Osteoblast (primary cell): ENCODE data around the gene CRB2. TPM values are rescaled to one million over a fixed set of nuclear protein-coding genes. Genes with fewer than 3 reads are reported as not detected.

ENCODE experiments used
- DNase-seq: peaks from one replicate; pipeline ENCODE4 v3.0.0; 2011; ENCODE audit warnings: low spot score, mixed read lengths; ENCODE audit not compliant: insufficient read length; ENCODE audit errors: missing footprints
- H2AFZ ChIP-seq: 2 replicates; pipeline ENCODE4 v1.6.0; 2011; ENCODE audit warnings: mild to moderate bottlenecking, low read length
- H3K27ac ChIP-seq: 2 replicates; pipeline ENCODE4 v1.5.1; 2011; ENCODE audit warnings: mild to moderate bottlenecking, low read depth, low read length, moderate library complexity
- H3K27me3 ChIP-seq: 2 replicates; pipeline ENCODE4 v1.6.0; 2012; ENCODE audit warnings: mild to moderate bottlenecking, control low read depth, inconsistent platforms, low read length, moderate library complexity; ENCODE audit not compliant: insufficient read depth
- H3K36me3 ChIP-seq: 2 replicates; pipeline ENCODE4 v1.5.1; 2011; ENCODE audit warnings: mild to moderate bottlenecking, low read length, control low read depth, moderate library complexity; ENCODE audit not compliant: insufficient read depth
- H3K4me1 ChIP-seq: 2 replicates; pipeline ENCODE4 v1.5.1; 2011; ENCODE audit warnings: mild to moderate bottlenecking, low read length, control low read depth, moderate library complexity; ENCODE audit not compliant: insufficient read depth
- H3K4me2 ChIP-seq: 2 replicates; pipeline ENCODE4 v1.6.0; 2011; ENCODE audit warnings: mild to moderate bottlenecking, low read length; ENCODE audit not compliant: insufficient read depth
- H3K4me3 ChIP-seq: fragments of 200-600 bp; sonication (generic); 3 replicates; pipeline ENCODE4 v1.5.1; 2012; ENCODE audit warnings: mild to moderate bottlenecking, low read length, inconsistent platforms; ENCODE audit not compliant: insufficient read depth
- H3K79me2 ChIP-seq: 2 replicates; pipeline ENCODE4 v1.6.0; 2012; ENCODE audit warnings: mild to moderate bottlenecking, low read length, control low read depth, inconsistent platforms; ENCODE audit not compliant: insufficient read depth
- H3K9me3 ChIP-seq: 2 replicates; pipeline ENCODE4 v1.5.1; 2011; ENCODE audit warnings: low read depth, low read length, control low read depth
- H4K20me1 ChIP-seq: 2 replicates; pipeline ENCODE4 v1.6.0; 2012; ENCODE audit warnings: mild to moderate bottlenecking, low read length, control low read depth; ENCODE audit not compliant: insufficient read depth
- CTCF ChIP-seq: IDR thresholded peaks from 2 replicates; pipeline ENCODE4 v1.5.1; 2011; ENCODE audit warnings: mild to moderate bottlenecking, low read depth, low read length, moderate library complexity; ENCODE audit errors: extremely low read depth
- total RNA-seq: library from RNA; depleted of rRNA; stranded (reverse); fragments of >200 nt; gene quantifications from 2 replicates; pipeline ENCODE4 v1.2.3, GENCODE V29; 2012

Gene CRB2
- total RNA-seq, 1 donor = not detected

DNA sequence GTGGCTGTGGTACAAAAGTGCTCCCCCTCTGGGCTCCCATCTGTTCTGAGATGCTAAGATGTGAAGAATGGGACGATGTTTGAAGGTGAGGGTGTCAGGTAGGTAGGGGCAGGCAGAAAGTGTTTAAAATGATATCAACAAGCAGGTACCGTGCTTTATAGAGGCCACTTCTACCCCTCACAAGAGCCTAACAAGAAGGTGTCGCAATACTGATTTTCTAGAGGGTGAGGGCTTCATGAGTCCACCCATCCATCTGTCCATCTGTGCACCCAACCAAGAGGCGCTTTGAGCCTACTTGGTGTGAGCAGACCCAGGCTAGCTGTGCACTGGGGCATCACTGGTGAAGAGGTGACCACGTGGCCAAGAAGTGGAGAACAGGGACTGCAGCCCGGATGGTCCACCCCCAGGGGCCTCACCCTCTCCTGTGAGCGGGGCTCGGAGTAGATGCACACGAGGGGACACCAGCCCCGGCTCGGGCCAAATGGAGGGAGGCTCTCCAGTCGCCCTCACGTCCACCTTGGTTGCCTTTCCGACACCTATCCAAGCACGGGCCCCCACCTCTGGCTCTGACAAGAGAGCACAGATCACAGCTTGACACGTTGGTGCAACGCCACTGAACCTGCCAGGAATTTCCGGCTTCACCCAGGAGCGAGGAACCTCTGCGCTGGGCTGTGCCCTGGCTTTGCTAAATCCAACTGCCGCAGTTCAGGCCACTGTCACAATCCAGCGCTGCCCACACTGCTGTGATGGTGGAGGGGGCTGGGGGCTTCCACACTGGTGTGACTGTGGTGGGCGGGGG is 34.5 kb downstream of the CRB2 start:
- Histone ChIP-seq H3K4me2 (no peak overlapping the region), H2AFZ (no peak overlapping the region), H3K79me2 (no peaks in the 10 kb centered on the region), H3K27ac (no peak overlapping the region), H3K4me3 (no peak overlapping the region), H3K27me3 (peaks cover 2% of the 10 kb centered on the region), H3K4me1 (no peaks in the 10 kb centered on the region), H4K20me1 (no peaks in the 10 kb centered on the region), H3K9me3 (no peaks in the 10 kb centered on the region), H3K36me3 (no peaks in the 10 kb centered on the region)
- DNase-seq = peak; percentile 37
- TF ChIP-seq CTCF = no peak

- peaks cover 2% of the 10 kb centered on the region for H3K27me3 ChIP-seq
- H3K36me3 ChIP-seq = no peaks in the 10 kb centered on the region
- DNase-seq = peak; percentile 78
- H3K9me3 ChIP-seq = no peaks in the 10 kb centered on the region
- no peak overlapping the region for H2AFZ ChIP-seq
- TF ChIP-seq CTCF = no peak
- no peaks in the 10 kb centered on the region for H3K4me1 ChIP-seq
- H3K4me3 ChIP-seq = no peak overlapping the region
- H3K4me2 ChIP-seq = no peak overlapping the region
- no peak overlapping the region for H3K27ac ChIP-seq
- H4K20me1 ChIP-seq = no peaks in the 10 kb centered on the region
- H3K79me2 ChIP-seq = no peaks in the 10 kb centered on the region
Measured at GRCh38 chr9:123391233-123391632, 35.2 kb downstream of the CRB2 start.

DNA sequence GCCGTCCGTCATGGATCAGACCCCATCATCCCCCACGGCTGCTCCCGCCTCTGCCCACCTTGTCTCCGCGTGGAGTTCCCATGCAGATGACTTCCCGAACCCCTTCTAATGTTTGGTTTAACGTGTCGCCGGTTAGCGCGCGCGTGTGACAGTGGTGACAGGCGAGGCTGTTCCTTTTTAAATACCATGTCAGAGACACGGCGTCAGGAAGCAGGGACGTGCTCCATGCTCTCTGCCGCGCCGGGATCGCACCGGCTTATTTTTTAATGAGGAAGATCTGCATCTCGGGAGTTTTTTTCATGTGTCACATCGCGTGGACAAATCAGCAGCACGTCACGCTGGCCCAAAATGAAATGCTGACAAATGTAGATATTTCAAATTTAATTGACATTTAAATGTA is 35.9 kb downstream of the CRB2 start:
- Histone ChIP-seq H3K36me3 (no peaks in the 10 kb centered on the region), H3K9me3 (no peaks in the 10 kb centered on the region)
- no peak for TF ChIP-seq CTCF

DNA sequence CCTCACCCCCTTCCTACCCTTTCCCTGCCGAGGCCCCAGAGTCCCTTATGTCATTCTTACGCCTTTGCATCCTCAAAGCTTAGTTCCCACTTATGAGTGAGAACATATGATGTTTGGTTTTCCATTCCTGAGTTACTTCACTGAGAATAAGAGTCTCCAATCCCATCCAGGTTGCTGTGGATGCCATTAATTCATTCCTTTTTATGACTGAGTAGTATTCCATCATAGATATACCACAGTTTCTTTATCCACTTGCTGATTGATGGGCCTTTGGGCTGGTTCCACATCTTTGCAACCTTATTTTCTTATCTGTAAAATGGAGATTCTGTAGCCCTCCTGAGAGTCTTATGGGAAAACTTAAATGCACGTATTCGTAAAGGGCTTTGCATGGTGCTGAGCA is 36.8 kb downstream of the CRB2 start:
- DNase-seq = no peak
- Histone ChIP-seq H3K4me1 (no peaks in the 10 kb centered on the region), H3K36me3 (no peaks in the 10 kb centered on the region), H3K9me3 (no peaks in the 10 kb centered on the region), H4K20me1 (no peaks in the 10 kb centered on the region), H2AFZ (no peak overlapping the region), H3K4me3 (no peak overlapping the region), H3K4me2 (no peak overlapping the region), H3K79me2 (no peaks in the 10 kb centered on the region), H3K27me3 (no peaks in the 10 kb centered on the region), H3K27ac (no peak overlapping the region)
- TF ChIP-seq CTCF = no peak

More for the DNA sequence above, 35.9 kb downstream of the CRB2 start:
- H2AFZ ChIP-seq = no peak overlapping the region
- no peaks in the 10 kb centered on the region for H4K20me1 ChIP-seq
- peaks cover 2% of the 10 kb centered on the region for H3K27me3 ChIP-seq
- H3K4me2 ChIP-seq = no peak overlapping the region
- H3K79me2 ChIP-seq = no peaks in the 10 kb centered on the region
- H3K4me1 ChIP-seq = no peaks in the 10 kb centered on the region
- peak; percentile 78 for DNase-seq
- H3K27ac ChIP-seq = no peak overlapping the region
- no peak overlapping the region for H3K4me3 ChIP-seq
